Measurements from ENCODE around the gene KRT71. TPM values are rescaled to one million over a fixed set of nuclear protein-coding genes. Genes with fewer than 3 reads are reported as not detected.

KRT71 gene
- polyA plus RNA-seq, 3 donors, result not detected

GRCh38 chr12:52525661-52526499 lies 27.1 kb downstream of the KRT71 start:
- Histone ChIP-seq H3K27me3 (ENCODE audit: control insufficient read depth in 2 of 2, insufficient read depth in 2 of 2, low read length in 2 of 2) (no peaks in the 10 kb centered on the region), H3K4me1 (ENCODE audit: control insufficient read depth in 1 of 2, insufficient read depth in 2 of 2, low read length in 2 of 2) (peaks cover 0 to under 1% of the 10 kb centered on the region in 2 donors), H3K4me2 (replicated peaks; ENCODE audit: extremely low read depth, low read length, poor library complexity, severe bottlenecking) (no peak overlapping the region), H3K4me3 (replicated peaks in 1 of 3; ENCODE audit: low read depth in 2 of 3, low read length in 3 of 3) (no peak overlapping the region), H2AFZ (ENCODE audit: insufficient read depth, low read depth, low read length, poor library complexity, severe bottlenecking) (no peak overlapping the region), H3K9ac (ENCODE audit: insufficient read depth, low read length, poor library complexity, severe bottlenecking) (no peak overlapping the region), H4K20me1 (ENCODE audit: insufficient read depth, low read length) (no peaks in the 10 kb centered on the region), H3K79me2 (ENCODE audit: insufficient read depth, low read length) (no peaks in the 10 kb centered on the region), H3K27ac (ENCODE audit: low read depth in 1 of 2, low read length in 2 of 2) (no peak overlapping the region), H3K9me3 (replicated peaks in 1 of 2; ENCODE audit: control insufficient read depth in 1 of 2, insufficient read depth in 1 of 2, low read length in 2 of 2) (no peaks in the 10 kb centered on the region), H3K36me3 (replicated peaks in 1 of 2; ENCODE audit: control insufficient read depth in 1 of 2, insufficient read depth in 2 of 2, low read length in 2 of 2) (no peaks in the 10 kb centered on the region)
- 89% methylated on average over 9 of the region's 13 CpGs for WGBS (ENCODE audit: insufficient coverage)
- Mint-ChIP-seq H3K4me3 (no peak overlapping the region), H3K9me3 (no peaks in the 10 kb centered on the region), H3K36me3 (no peaks in the 10 kb centered on the region), H3K4me1 (no peaks in the 10 kb centered on the region), H3K27me3 (ENCODE audit: low read depth in 3 of 3) (peaks cover 0 to 6% (median 6%) of the 10 kb centered on the region in 3 donors), H3K27ac (no peak overlapping the region)
- no peak for DNase-seq
- TF ChIP-seq CTCF (IDR thresholded peaks at IDR 0.05), result no peak
- intact Hi-C loops (cut with micrococcal nuclease), result no loop called here

- Mint-ChIP-seq H3K4me1 (no peaks in the 10 kb centered on the region), H3K9me3 (no peaks in the 10 kb centered on the region), H3K36me3 (no peaks in the 10 kb centered on the region), H3K4me3 (no peak overlapping the region), H3K27ac (no peak overlapping the region), H3K27me3 (ENCODE audit: low read depth in 3 of 3) (peaks cover 0 to 6% (median 6%) of the 10 kb centered on the region in 3 donors)
- Histone ChIP-seq H3K27ac (ENCODE audit: low read depth in 1 of 2, low read length in 2 of 2) (no peak overlapping the region), H3K9ac (ENCODE audit: insufficient read depth, low read length, poor library complexity, severe bottlenecking) (no peak overlapping the region), H3K79me2 (ENCODE audit: insufficient read depth, low read length) (no peaks in the 10 kb centered on the region), H3K4me2 (replicated peaks; ENCODE audit: extremely low read depth, low read length, poor library complexity, severe bottlenecking) (no peak overlapping the region), H3K36me3 (replicated peaks in 1 of 2; ENCODE audit: control insufficient read depth in 1 of 2, insufficient read depth in 2 of 2, low read length in 2 of 2) (no peaks in the 10 kb centered on the region), H3K4me1 (ENCODE audit: control insufficient read depth in 1 of 2, insufficient read depth in 2 of 2, low read length in 2 of 2) (no peaks in the 10 kb centered on the region), H4K20me1 (ENCODE audit: insufficient read depth, low read length) (no peaks in the 10 kb centered on the region), H3K9me3 (replicated peaks in 1 of 2; ENCODE audit: control insufficient read depth in 1 of 2, insufficient read depth in 1 of 2, low read length in 2 of 2) (no peaks in the 10 kb centered on the region), H3K4me3 (replicated peaks in 1 of 3; ENCODE audit: low read depth in 2 of 3, low read length in 3 of 3) (no peak overlapping the region), H3K27me3 (ENCODE audit: control insufficient read depth in 2 of 2, insufficient read depth in 2 of 2, low read length in 2 of 2) (no peaks in the 10 kb centered on the region), H2AFZ (ENCODE audit: insufficient read depth, low read depth, low read length, poor library complexity, severe bottlenecking) (no peak overlapping the region)
- no peak for DNase-seq
- TF ChIP-seq CTCF (IDR thresholded peaks at IDR 0.05), result no peak
- 60% methylated on average over 1 of the region's 5 CpGs for WGBS (ENCODE audit: insufficient coverage)
- intact Hi-C loops (cut with micrococcal nuclease), result no loop called here
Measured at GRCh38 chr12:52524898-52525591, 27.9 kb downstream of the KRT71 start.
